ENCODE measurements around the gene ADRB2. TPM values are rescaled to one million over a fixed set of nuclear protein-coding genes. Genes with fewer than 3 reads are reported as not detected.

ADRB2 gene
- 0.83 and 0.93 TPM in 2 replicates for total RNA-seq

- H3K4me3 Mint-ChIP-seq = peak within 1 kb of the TSS; percentile 89
- peaks cover 63% of the 10 kb centered on the region for H3K27me3 Mint-ChIP-seq (ENCODE audit: insufficient read depth)
- no peaks in the 10 kb centered on the region for H3K36me3 Mint-ChIP-seq (ENCODE audit: low read depth)
- intact Hi-C loops (cut with micrococcal nuclease) = loop anchor here (1.0 to 10.0 kb wide), 5 partner anchors 17 to 729 kb away; partner anchors contain the start of genes CSNK1A1 and GRPEL2
- H3K9me3 Mint-ChIP-seq = no peaks in the 10 kb centered on the region
- H3K4me1 Mint-ChIP-seq (ENCODE audit: low read depth) = peaks cover 34% of the 10 kb centered on the region
- H3K27ac Mint-ChIP-seq = peak within 1 kb of the TSS; percentile 75
- peak; percentile 86 for DNase-seq (ENCODE audit: low spot score)
Observed at GRCh38 chr5:148826053-148826738, at the start of gene ADRB2. Gene ADRB2, plus strand, starts transcription at chr5:148826611. Its CDS starts 221 bp downstream, at chr5:148826832.

GRCh38 chr5:148776780-148777179 lies 49.6 kb upstream of the ADRB2 start:
- Mint-ChIP-seq H3K27ac (no peak overlapping the region), H3K9me3 (no peaks in the 10 kb centered on the region), H3K27me3 (ENCODE audit: insufficient read depth) (peaks cover 36% of the 10 kb centered on the region), H3K4me1 (ENCODE audit: low read depth) (no peaks in the 10 kb centered on the region), H3K4me3 (no peak overlapping the region), H3K36me3 (ENCODE audit: low read depth) (no peaks in the 10 kb centered on the region)
- no peak for DNase-seq (ENCODE audit: low spot score)
- intact Hi-C loops (cut with micrococcal nuclease) = no loop called here

- Mint-ChIP-seq H3K27me3 (ENCODE audit: insufficient read depth) (peaks cover 33% of the 10 kb centered on the region), H3K4me3 (no peak overlapping the region), H3K4me1 (ENCODE audit: low read depth) (no peaks in the 10 kb centered on the region), H3K36me3 (ENCODE audit: low read depth) (no peaks in the 10 kb centered on the region), H3K9me3 (no peaks in the 10 kb centered on the region), H3K27ac (no peak overlapping the region)
- intact Hi-C loops (cut with micrococcal nuclease) = no loop called here
- no peak for DNase-seq (ENCODE audit: low spot score)
Observed at GRCh38 chr5:148778882-148779281, 47.5 kb upstream of the ADRB2 start.

- Mint-ChIP-seq H3K36me3 (ENCODE audit: low read depth) (no peaks in the 10 kb centered on the region), H3K27ac (no peak overlapping the region), H3K9me3 (no peaks in the 10 kb centered on the region), H3K27me3 (ENCODE audit: insufficient read depth) (peaks cover 30% of the 10 kb centered on the region), H3K4me1 (ENCODE audit: low read depth) (no peaks in the 10 kb centered on the region), H3K4me3 (no peak overlapping the region)
- intact Hi-C loops (cut with micrococcal nuclease) = no loop called here
- no peak for DNase-seq (ENCODE audit: low spot score)
Observed at GRCh38 chr5:148780711-148781110, 45.7 kb upstream of the ADRB2 start.

- intact Hi-C loops (cut with micrococcal nuclease) = no loop called here
- Mint-ChIP-seq H3K4me3 (no peak overlapping the region), H3K9me3 (no peaks in the 10 kb centered on the region), H3K4me1 (ENCODE audit: low read depth) (no peaks in the 10 kb centered on the region), H3K27ac (no peak overlapping the region), H3K36me3 (ENCODE audit: low read depth) (no peaks in the 10 kb centered on the region), H3K27me3 (ENCODE audit: insufficient read depth) (peaks cover 30% of the 10 kb centered on the region)
- DNase-seq (ENCODE audit: low spot score) = no peak
Observed at GRCh38 chr5:148781766-148782165, 44.6 kb upstream of the ADRB2 start.

- no peaks in the 10 kb centered on the region for H3K36me3 Mint-ChIP-seq (ENCODE audit: low read depth)
- no peak overlapping the region for H3K4me3 Mint-ChIP-seq
- intact Hi-C loops (cut with micrococcal nuclease) = no loop called here
- no peaks in the 10 kb centered on the region for H3K9me3 Mint-ChIP-seq
- no peak for DNase-seq (ENCODE audit: low spot score)
- H3K27ac Mint-ChIP-seq = no peak overlapping the region
- H3K27me3 Mint-ChIP-seq (ENCODE audit: insufficient read depth) = peaks cover 30% of the 10 kb centered on the region
- no peaks in the 10 kb centered on the region for H3K4me1 Mint-ChIP-seq (ENCODE audit: low read depth)
Observed at GRCh38 chr5:148785223-148785622, 41.2 kb upstream of the ADRB2 start.

DNA sequence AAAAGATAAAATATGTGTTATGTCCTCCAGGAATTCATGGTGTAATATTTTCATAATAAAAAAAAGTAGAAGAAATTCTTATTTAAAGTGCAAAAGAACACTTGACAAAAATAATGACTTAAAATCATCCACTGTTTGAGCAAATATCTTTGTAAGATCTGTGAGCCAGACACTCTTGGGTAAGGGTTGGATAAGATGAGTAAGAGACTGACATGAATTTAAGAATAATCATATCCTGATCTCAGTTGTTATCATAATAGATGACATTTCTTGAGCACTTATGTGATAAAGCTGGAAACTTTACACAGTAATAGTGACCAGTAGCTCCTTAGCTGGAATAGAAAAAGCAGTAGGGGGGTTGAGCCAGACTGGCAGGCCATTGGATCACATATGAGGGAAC lies 40.0 kb upstream of the ADRB2 start:
- H3K27me3 Mint-ChIP-seq (ENCODE audit: insufficient read depth) = peaks cover 28% of the 10 kb centered on the region
- H3K9me3 Mint-ChIP-seq = no peaks in the 10 kb centered on the region
- intact Hi-C loops (cut with micrococcal nuclease) = no loop called here
- no peak for DNase-seq (ENCODE audit: low spot score)
- peaks cover 12% of the 10 kb centered on the region for H3K4me1 Mint-ChIP-seq (ENCODE audit: low read depth)
- H3K27ac Mint-ChIP-seq = no peak overlapping the region
- H3K36me3 Mint-ChIP-seq (ENCODE audit: low read depth) = no peaks in the 10 kb centered on the region
- H3K4me3 Mint-ChIP-seq = no peak overlapping the region

GRCh38 chr5:148788636-148789035 lies 37.8 kb upstream of the ADRB2 start:
- Mint-ChIP-seq H3K27ac (no peak overlapping the region), H3K4me3 (no peak overlapping the region), H3K4me1 (ENCODE audit: low read depth) (peaks cover 29% of the 10 kb centered on the region), H3K9me3 (no peaks in the 10 kb centered on the region), H3K27me3 (ENCODE audit: insufficient read depth) (peaks cover 22% of the 10 kb centered on the region), H3K36me3 (ENCODE audit: low read depth) (no peaks in the 10 kb centered on the region)
- DNase-seq (ENCODE audit: low spot score) = no peak
- intact Hi-C loops (cut with micrococcal nuclease) = no loop called here

DNA sequence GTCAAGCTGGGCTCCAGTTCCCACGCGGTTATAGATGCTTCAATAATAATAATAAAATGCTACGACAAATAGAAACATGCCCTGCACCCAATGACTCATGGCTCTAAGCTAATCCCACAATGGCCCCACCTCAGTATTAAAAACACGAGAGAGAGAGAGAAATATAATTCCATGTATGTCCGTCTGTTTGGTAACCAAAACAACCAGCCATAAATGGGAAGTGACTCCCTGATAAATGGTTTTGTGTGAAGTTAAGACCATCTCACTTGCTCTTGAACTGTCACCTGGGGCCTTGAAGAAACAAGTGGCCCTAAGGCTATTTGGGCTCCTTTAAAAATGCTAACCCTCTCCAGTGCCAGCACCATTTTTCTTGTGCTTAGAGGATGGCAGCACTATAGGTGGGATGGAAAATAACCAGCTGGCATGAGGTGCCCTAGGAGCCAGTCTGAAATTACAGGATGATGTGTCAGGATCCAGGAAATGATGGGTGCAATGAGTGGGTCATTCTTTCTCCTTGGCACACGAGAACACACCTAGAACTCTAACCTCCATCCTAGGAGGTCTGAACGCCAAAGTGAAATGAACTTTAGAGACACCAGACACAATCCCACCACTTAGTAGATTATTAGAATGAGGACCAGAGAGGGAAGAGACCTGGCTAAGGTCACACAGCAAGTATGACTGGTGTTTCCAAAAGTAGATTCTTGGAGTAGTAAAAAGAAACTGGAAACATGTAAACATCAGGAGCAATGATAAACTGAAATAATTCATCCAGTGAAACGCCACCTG lies 35.7 kb upstream of the ADRB2 start:
- H3K36me3 Mint-ChIP-seq (ENCODE audit: low read depth) = no peaks in the 10 kb centered on the region
- peak overlapping the region; percentile 56 for H3K27ac Mint-ChIP-seq
- intact Hi-C loops (cut with micrococcal nuclease) = loop anchor here (1.0 kb wide), 4 partner anchors 10 to 81 kb away; partner anchors contain the start of gene ADRB2
- peaks cover 18% of the 10 kb centered on the region for H3K27me3 Mint-ChIP-seq (ENCODE audit: insufficient read depth)
- no peaks in the 10 kb centered on the region for H3K9me3 Mint-ChIP-seq
- no peak overlapping the region for H3K4me3 Mint-ChIP-seq
- peaks cover 31% of the 10 kb centered on the region for H3K4me1 Mint-ChIP-seq (ENCODE audit: low read depth)
- no peak for DNase-seq (ENCODE audit: low spot score)

GRCh38 chr5:148791334-148791667 lies 35.1 kb upstream of the ADRB2 start:
- Mint-ChIP-seq H3K4me3 (no peak overlapping the region), H3K36me3 (ENCODE audit: low read depth) (no peaks in the 10 kb centered on the region), H3K4me1 (ENCODE audit: low read depth) (peaks cover 31% of the 10 kb centered on the region), H3K27ac (peak overlapping the region; percentile 56), H3K27me3 (ENCODE audit: insufficient read depth) (peaks cover 17% of the 10 kb centered on the region), H3K9me3 (no peaks in the 10 kb centered on the region)
- no peak for DNase-seq (ENCODE audit: low spot score)
- intact Hi-C loops (cut with micrococcal nuclease) = loop anchor here (1.0 kb wide), 4 partner anchors 9 to 82 kb away; partner anchors contain the start of gene ADRB2

DNA sequence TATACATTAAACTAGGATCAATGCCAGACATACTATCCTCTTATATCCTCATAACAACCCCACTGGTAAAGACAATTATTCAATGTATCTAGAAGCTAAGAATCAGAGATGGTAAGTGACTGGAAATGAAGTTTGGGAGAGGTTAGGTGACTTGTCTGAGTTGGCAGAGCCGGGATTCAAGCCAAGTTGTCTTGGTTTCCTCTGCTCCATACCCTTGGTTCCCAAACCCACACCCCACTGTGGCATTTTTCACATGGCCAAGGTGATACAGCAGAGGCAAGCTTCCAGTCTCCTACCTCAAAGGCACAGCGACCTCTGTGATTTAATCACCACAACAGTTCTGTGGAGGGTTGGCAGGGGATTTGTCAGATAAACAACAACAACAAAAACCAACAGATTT lies 34.7 kb upstream of the ADRB2 start:
- Mint-ChIP-seq H3K4me3 (no peak overlapping the region), H3K9me3 (no peaks in the 10 kb centered on the region), H3K27ac (peak overlapping the region; percentile 56), H3K27me3 (ENCODE audit: insufficient read depth) (peaks cover 15% of the 10 kb centered on the region), H3K36me3 (ENCODE audit: low read depth) (no peaks in the 10 kb centered on the region), H3K4me1 (ENCODE audit: low read depth) (peaks cover 31% of the 10 kb centered on the region)
- no peak for DNase-seq (ENCODE audit: low spot score)
- intact Hi-C loops (cut with micrococcal nuclease) = loop anchor here (1.0 kb wide), 4 partner anchors 9 to 82 kb away; partner anchors contain the start of gene ADRB2

DNA sequence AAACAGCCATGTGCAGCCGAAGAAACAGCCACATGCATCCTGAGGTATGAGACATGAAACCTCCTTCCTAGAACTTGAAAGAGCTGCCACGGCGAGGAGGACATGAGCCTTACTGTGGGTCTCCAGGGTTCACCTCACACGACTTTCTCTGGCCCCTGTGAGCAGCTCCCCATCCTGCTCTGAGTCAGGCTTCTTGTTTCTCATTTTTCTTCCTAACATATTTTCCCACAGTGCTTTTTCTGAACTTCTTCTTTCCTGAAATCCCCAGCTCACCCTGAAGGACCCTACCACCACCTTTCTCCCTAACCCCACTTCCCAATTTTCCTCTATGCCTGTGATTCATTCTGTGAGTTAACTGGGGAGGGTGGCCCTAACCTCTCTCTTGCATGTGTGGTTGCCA lies 33.7 kb upstream of the ADRB2 start:
- Mint-ChIP-seq H3K4me3 (no peak overlapping the region), H3K9me3 (no peaks in the 10 kb centered on the region)
- intact Hi-C loops (cut with micrococcal nuclease) = no loop called here

GRCh38 chr5:148793261-148793660 lies 33.1 kb upstream of the ADRB2 start:
- H3K4me1 Mint-ChIP-seq (ENCODE audit: low read depth) = peaks cover 31% of the 10 kb centered on the region
- intact Hi-C loops (cut with micrococcal nuclease) = no loop called here
- DNase-seq (ENCODE audit: low spot score) = no peak
- H3K36me3 Mint-ChIP-seq (ENCODE audit: low read depth) = no peaks in the 10 kb centered on the region
- H3K27ac Mint-ChIP-seq = peak overlapping the region; percentile 5
- no peak overlapping the region for H3K4me3 Mint-ChIP-seq
- no peaks in the 10 kb centered on the region for H3K9me3 Mint-ChIP-seq
- H3K27me3 Mint-ChIP-seq (ENCODE audit: insufficient read depth) = peaks cover 14% of the 10 kb centered on the region

More for the DNA sequence above, 33.7 kb upstream of the ADRB2 start:
- no peak for DNase-seq (ENCODE audit: low spot score)
- Mint-ChIP-seq H3K27me3 (ENCODE audit: insufficient read depth) (peaks cover 14% of the 10 kb centered on the region), H3K4me1 (ENCODE audit: low read depth) (peaks cover 31% of the 10 kb centered on the region), H3K27ac (peak overlapping the region; percentile 5), H3K36me3 (ENCODE audit: low read depth) (no peaks in the 10 kb centered on the region)

Data from activated T-helper 1 cell treated with anti-CD3 and anti-CD28 coated beads, Interleukin-12 subunit alpha, Interleukin-12 subunit beta, Interleukin-2, Interleukin-4 antibody, amounts not matched to agents 30 ng/mL and 10 ng/mL and 1 ng/mL, durations not matched to agents 14 hours and 24 hours and 36 hours (primary cell).